Upper lobe of right lung (tissue), 1 donor: ENCODE results near the gene HOXD4. TPM values are rescaled to one million over a fixed set of nuclear protein-coding genes. Genes with fewer than 3 reads are reported as not detected.

Experiments used
- ATAC-seq: fragments of 200-7000 bp; cut with Tn5 transposase; one replicate; pipeline ENCODE4 v1.9.1; 2020; ENCODE audit warnings: mild to moderate bottlenecking, moderate library complexity
- DNase-seq: peaks from one replicate; pipeline ENCODE4 v3.0.0-alpha.2; 2020
- H3K27ac ChIP-seq: fragments of 200-600 bp; one replicate; pipeline ENCODE4 v1.8.0; 2022
- H3K27me3 ChIP-seq: fragments of 200-600 bp; one replicate; pipeline ENCODE4 v1.8.0; 2022; ENCODE audit warnings: mild to moderate bottlenecking
- H3K36me3 ChIP-seq: fragments of 200-600 bp; one replicate; pipeline ENCODE4 v1.8.0; 2022
- H3K4me1 ChIP-seq: fragments of 200-600 bp; one replicate; pipeline ENCODE4 v1.8.0; 2022
- H3K4me3 ChIP-seq: fragments of 200-600 bp; one replicate; pipeline ENCODE4 v1.8.0; 2022; ENCODE audit warnings: mild to moderate bottlenecking
- H3K9me3 ChIP-seq: fragments of 200-600 bp; one replicate; pipeline ENCODE4 v1.8.0; 2022
- intact Hi-C: fragments of 100-400 bp; cut with DNase I; formaldehyde crosslinking; loops from one replicate; pipeline ENCODE4 v1.11.0; 2022
- total RNA-seq: library from RNA; stranded (reverse); fragmentation: NEBNext Ultra II Directional; extraction: Animal tissue kit (Norgen Biotek cat#: 25700); gene quantifications from one replicate; pipeline ENCODE4 v1.2.1, GENCODE V29; 2021
- TF ChIP-seq, protein P1 (sequence below): fragments of 200-600 bp; IDR thresholded peaks from one replicate; pipeline ENCODE4 v1.8.0; 2022; ENCODE audit warnings: antibody characterized with exemption
- donor health status: DM: no; HTN: yes; CAD: no; lungs with severe emphysema.

HOXD4 gene
- total RNA-seq, 1 donor from 2014 or later = 0.84 TPM

DNA sequence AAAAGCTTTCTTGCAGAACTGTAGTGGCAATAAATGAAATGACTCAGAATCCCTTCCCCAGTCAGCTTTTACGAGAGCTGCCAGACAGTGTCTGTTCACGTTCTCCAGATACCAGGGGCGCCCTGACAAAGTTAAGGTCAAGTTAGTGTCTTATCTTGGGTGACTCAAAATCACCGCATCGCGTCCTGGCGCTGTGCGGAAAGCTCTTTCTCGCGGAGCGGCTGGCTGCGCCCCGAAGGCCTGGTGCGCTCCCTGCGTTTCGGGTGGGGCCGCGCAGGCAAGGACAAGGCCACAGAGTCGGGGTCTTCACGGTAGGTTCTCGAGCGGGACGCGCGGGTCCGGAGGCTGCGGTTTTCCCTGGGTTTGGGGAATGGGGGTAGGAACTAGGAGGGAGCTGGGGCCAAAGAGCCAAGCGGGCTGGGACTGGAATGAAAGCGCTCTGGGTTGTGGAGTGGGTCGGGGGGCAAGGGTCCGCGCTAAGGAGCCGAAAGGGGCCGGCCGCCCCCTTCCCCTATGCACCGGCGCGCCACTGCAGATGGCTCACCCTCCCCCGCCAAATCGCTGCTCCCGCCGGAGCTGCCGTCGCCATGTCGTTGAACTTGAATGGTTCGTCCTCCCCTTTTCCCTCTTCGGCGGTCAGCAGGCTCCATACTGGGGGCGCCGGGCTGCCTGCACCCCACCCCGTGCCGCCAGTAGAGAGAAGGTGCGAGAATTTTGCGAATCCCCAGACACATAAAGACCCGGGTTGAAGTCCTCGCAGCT is 46.9 kb upstream of the HOXD4 start:
- Histone ChIP-seq H3K36me3 (no peaks in the 10 kb centered on the region), H3K9me3 (no peaks in the 10 kb centered on the region), H3K27me3 (peaks cover 98% of the 10 kb centered on the region), H3K27ac (no peak overlapping the region), H3K4me1 (no peaks in the 10 kb centered on the region), H3K4me3 (no peak overlapping the region)
- no peak for ATAC-seq
- intact Hi-C loops = no loop called here
- TF ChIP-seq, protein P1, sequence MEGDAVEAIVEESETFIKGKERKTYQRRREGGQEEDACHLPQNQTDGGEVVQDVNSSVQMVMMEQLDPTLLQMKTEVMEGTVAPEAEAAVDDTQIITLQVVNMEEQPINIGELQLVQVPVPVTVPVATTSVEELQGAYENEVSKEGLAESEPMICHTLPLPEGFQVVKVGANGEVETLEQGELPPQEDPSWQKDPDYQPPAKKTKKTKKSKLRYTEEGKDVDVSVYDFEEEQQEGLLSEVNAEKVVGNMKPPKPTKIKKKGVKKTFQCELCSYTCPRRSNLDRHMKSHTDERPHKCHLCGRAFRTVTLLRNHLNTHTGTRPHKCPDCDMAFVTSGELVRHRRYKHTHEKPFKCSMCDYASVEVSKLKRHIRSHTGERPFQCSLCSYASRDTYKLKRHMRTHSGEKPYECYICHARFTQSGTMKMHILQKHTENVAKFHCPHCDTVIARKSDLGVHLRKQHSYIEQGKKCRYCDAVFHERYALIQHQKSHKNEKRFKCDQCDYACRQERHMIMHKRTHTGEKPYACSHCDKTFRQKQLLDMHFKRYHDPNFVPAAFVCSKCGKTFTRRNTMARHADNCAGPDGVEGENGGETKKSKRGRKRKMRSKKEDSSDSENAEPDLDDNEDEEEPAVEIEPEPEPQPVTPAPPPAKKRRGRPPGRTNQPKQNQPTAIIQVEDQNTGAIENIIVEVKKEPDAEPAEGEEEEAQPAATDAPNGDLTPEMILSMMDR = no peak
- no peak for DNase-seq

DNA sequence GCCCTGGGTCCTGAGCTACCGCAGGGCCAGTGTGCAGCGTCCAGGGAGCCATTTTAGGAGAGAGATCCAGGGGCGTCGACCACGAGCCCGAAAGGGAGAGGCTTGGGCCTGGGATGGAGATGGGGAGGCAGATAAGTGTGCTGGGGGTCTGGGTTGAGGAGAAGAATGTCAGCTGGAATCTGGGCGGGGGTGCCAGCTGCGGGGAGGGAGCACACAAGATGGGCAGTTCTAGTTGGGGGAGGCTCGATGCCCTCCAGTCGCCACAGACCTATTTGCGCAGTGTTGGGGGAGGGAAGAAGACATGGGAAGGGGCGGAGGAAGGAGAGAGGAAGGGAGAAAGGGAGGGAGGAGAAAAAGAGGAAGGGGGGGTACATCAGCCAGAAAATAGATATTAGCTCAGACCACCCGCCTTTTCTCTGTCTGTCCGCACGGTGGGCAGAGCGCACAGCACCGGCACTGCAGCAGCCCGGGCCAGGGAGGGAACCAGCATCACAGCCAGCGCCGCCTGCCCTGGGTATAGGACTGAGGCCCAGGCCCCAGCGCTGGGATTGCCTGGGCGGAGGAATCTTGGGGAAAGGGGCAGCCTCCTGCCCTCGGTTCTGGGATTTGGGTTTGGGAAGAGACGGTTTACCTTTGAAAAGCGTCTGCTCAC is 46.1 kb upstream of the HOXD4 start:
- TF ChIP-seq, protein P1 = no peak
- no peak overlapping the region for H3K4me3 ChIP-seq
- no peaks in the 10 kb centered on the region for H3K4me1 ChIP-seq
- DNase-seq (no peak), ATAC-seq (no peak)
- no peaks in the 10 kb centered on the region for H3K9me3 ChIP-seq
- H3K27me3 ChIP-seq = peaks cover 98% of the 10 kb centered on the region
- H3K27ac ChIP-seq = no peak overlapping the region
- H3K36me3 ChIP-seq = no peaks in the 10 kb centered on the region
- intact Hi-C loops = no loop called here

DNA sequence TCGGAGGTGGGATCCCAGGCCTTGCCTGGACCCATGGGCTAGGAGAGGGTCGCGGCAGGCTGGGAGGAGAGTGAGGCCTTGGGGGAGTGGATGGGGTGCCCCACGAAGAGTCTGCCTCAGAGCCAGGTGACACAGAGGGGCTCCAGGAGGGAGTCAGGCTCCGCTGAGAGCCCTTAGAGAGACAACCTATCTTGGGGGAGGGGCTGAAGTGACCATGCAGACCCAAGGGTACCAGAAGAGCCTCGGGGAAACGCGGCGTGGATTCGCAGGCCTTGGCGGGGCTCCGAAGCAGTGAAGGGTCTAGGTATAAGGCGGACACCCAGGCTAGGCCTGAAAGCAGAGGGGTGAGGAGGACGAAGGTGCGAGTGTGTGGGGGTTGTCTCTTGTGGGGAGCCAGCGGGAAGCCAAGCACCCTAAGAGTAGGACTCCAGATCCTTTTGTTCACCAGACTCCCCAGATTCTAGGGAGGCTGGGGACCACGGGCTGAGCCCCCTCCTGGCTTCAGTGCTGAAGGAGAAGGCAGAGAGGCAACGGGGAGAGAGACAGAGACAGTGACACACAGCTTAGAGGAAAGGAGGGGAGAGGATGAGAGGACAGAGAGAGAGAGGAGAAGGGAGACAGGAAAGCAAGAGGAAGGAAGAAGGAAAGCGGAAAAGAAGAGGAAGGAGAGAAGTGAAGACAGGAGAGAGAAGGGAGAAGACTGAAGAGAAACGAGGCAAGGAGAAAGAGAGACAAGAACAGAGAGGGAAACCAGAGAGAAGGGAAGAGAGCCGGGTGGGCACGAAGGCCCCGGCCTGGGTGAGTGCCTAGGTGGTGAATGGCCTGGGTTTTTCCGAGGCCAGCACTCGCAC is 45.4 kb upstream of the HOXD4 start:
- intact Hi-C loops = no loop called here
- DNase-seq = no peak
- ATAC-seq = no peak
- H3K9me3 ChIP-seq = no peaks in the 10 kb centered on the region
- no peaks in the 10 kb centered on the region for H3K4me1 ChIP-seq
- H3K27ac ChIP-seq = no peak overlapping the region
- TF ChIP-seq, protein P1 = no peak
- H3K4me3 ChIP-seq = no peak overlapping the region
- peaks cover 98% of the 10 kb centered on the region for H3K27me3 ChIP-seq
- no peaks in the 10 kb centered on the region for H3K36me3 ChIP-seq

DNA sequence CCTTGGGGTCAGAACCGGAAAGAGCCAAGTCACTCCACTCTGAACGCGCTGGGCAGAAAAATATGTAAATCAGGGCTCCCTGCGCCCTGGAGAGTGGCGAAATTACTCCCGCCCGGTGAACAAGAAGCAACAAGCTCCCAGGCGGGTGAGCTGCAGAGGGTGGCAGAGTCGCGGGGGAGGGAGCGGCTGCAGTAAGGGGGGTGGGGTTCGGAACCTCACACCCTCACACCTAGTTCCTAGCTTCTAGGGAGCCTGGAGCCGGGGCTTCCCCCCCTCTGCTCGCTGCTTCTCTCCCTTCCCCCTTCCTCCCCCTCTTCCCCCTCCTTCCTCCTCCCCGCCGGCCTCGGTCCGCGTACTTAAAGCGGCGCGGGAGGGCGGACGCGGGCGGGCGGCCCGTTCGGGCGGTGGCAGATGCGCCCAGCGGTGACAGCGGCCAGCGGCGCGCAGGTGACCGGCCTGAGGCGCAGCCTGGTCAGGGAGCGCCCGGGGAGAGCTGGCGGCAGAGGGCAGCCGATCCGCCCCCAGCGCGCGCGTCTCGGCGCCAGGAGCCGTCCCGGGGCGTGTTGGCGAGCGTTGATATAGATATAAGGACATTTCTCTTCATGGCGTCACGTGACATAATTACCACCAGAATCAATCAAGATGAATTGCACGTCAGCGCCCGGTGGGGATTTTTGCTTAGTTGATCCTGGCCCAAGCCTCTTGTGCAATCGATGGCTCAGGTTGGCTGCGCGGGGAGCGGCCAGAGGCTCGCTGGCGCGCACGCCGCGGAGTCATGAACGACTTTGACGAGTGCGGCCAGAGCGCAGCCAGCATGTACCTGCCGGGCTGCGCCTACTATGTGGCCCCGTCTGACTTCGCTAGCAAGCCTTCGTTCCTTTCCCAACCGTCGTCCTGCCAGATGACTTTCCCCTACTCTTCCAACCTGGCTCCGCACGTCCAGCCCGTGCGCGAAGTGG is 44.5 kb upstream of the HOXD4 start, which contains the start of gene HOXD11:
Gene HOXD11 (plus strand): TSS at position 700 of the 959 bp plus-strand sequence. CDS start 76 bp downstream, at position 776.
- intact Hi-C loops = no loop called here
- DNase-seq = no peak

More for the DNA sequence above, 44.5 kb upstream of the HOXD4 start, which contains the start of gene HOXD11:
- peak; percentile 27 for ATAC-seq
- no peak within 1 kb of the TSS for H3K27ac ChIP-seq
- H3K9me3 ChIP-seq = no peaks in the 10 kb centered on the region
- H3K36me3 ChIP-seq = no peaks in the 10 kb centered on the region
- H3K27me3 ChIP-seq = peaks cover 98% of the 10 kb centered on the region
- no peaks in the 10 kb centered on the region for H3K4me1 ChIP-seq
- TF ChIP-seq, protein P1 = no peak
- no peak within 1 kb of the TSS for H3K4me3 ChIP-seq
